ENCODE measurements around the gene SNAP23.
A peak's percentile ranks its signal among the peaks of the same experiment; 100 is the strongest.
"Not testable (repeated sequence)": the region's sequence is repeated elsewhere in the genome, so short reads cannot be mapped to it uniquely, and the experiment has no call there.

Gene SNAP23

DNA sequence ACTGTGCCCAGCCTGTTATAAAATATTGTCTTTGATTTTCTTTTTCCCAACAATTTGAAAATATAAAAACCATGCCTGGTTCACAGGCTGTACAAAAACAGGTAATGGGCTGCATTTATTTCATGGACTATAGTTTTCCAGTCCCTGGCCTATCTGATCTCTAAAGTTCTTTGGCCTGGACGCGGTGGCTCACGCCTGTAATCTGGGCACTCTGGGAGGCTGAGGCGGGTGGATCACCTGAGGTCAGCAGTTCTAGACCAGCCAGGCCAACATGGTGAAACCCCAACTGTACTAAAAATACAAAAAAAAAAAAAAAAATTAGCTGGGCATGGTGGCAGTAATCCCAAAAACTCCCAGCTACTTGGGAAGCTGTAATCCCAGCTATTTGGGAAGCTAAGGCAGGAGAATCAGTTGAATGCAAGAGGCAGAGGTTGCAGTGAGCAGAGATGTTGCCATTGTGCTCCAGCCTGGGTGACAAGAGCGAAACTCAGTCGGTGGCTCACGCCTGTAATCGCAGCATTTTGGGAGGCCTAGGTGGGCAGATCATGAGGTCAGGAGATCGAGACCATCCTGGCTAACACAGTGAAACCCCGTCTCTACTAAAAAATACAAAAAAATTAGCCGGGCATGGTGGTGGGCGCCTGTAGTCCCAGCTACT, 61.2 kb downstream of the SNAP23 start:
- not testable (repeated sequence) for DNase-seq (ENCODE audit: extremely low read depth in 1 of 2, low read depth in 1 of 2)

DNA sequence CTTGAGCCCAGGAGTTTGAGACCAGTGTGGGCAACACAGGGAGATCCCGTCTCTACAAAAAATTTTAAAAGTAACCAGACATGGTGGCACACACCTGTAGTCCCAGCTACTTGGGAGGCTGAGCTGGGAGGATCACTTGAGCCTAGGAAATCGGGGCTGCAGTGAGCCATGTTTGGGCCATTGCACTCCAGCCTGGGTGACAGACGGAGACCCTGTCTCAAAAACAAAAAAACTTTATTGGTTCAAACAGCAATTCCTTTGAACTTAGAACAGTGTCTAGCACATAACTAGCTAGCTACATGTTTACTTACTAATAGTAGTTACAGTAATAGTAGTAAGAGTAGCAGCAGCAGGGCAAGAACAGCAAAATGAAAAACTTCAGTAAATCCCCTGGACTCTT, 63.3 kb downstream of the SNAP23 start:
- DNase-seq (ENCODE audit: extremely low read depth in 1 of 2, low read depth in 1 of 2): no peak

- DNase-seq (ENCODE audit: extremely low read depth in 1 of 2, low read depth in 1 of 2): peak; percentile 76 to 87
These were observed 80.0 kb downstream of the SNAP23 start, which contains the start of gene STARD9 for GRCh38 chr15:42575188-42576039. Gene STARD9, plus strand, starts transcription at chr15:42575606. Its CDS starts 110 bp downstream, at chr15:42575716.

DNA sequence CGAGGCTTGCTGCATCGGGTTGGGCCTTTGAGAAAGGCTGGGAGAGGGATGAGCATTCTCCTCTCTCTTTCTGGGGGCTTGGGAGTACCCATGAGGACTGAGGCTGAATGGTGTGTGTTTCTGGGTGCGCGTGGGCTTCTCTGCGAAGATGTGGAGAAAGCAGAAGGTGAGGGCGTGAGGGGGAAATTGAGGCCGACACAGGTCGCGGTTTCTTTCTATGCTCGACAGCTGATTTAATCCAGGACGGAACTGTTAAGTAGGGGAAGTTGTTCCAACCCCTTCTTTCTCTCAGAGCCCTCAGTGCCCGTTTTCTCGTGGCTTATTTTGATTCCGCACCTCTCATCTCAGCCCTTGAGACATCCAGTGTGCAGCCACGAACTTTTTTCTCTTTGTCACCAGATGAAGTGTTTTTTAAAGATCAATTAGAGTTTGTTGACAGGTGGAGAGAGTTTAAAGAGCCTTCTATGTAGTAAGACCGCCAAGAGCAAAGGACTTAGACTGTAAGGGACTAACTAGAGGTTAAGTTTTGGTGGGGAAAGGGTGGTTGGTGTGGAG, 80.7 kb downstream of the SNAP23 start:
- DNase-seq (ENCODE audit: extremely low read depth in 1 of 2, low read depth in 1 of 2): no peak

GRCh38 chr15:42576776-42577175, 81.3 kb downstream of the SNAP23 start:
- DNase-seq (ENCODE audit: extremely low read depth in 1 of 2, low read depth in 1 of 2): no peak

- DNase-seq (ENCODE audit: extremely low read depth in 1 of 2, low read depth in 1 of 2): no peak
These were observed 82.1 kb downstream of the SNAP23 start for GRCh38 chr15:42577514-42578031.

GRCh38 chr15:42578984-42579537, 83.6 kb downstream of the SNAP23 start:
- no peak for DNase-seq (ENCODE audit: extremely low read depth in 1 of 2, low read depth in 1 of 2)

GRCh38 chr15:42581272-42581730, 85.9 kb downstream of the SNAP23 start:
- peak; percentile 52 to 66 for DNase-seq (ENCODE audit: extremely low read depth in 1 of 2, low read depth in 1 of 2)

Measured in activated CD8-positive, alpha-beta memory T cell treated with anti-CD3 and anti-CD28 coated beads for 1 hour (primary cell).